Gastrocnemius medialis (tissue), 4 donors: ENCODE measurements around the gene KRT13.
A peak's percentile ranks its signal among the peaks of the same experiment; 100 is the strongest.

ENCODE experiments used
- POLR2A ChIP-seq, 2 donors: fragments of 450-650 bp; IDR thresholded peaks; one replicate each; pipeline ENCODE4 v1.6.1; 2017; ENCODE audit warnings: antibody characterized with exemption in 2 of 2, mild to moderate bottlenecking in 2 of 2, moderate library complexity in 2 of 2
- TF ChIP-seq, protein P1 (sequence below), 5 experiments: fragments of 450-650 bp in 3 of 5; fragments of 200-600 bp in 2 of 5; sonication (generic) in 2 of 5; IDR thresholded peaks in 4 of 5; conservative IDR thresholded peaks in 1 of 5; 1 replicate in 4 of 5; 2 replicates in 1 of 5; pipeline ENCODE4 v1.5.1; 2016 to 2019; ENCODE audit warnings: antibody characterized with exemption in 5 of 5, mild to moderate bottlenecking in 3 of 5, moderate library complexity in 3 of 5

DNA sequence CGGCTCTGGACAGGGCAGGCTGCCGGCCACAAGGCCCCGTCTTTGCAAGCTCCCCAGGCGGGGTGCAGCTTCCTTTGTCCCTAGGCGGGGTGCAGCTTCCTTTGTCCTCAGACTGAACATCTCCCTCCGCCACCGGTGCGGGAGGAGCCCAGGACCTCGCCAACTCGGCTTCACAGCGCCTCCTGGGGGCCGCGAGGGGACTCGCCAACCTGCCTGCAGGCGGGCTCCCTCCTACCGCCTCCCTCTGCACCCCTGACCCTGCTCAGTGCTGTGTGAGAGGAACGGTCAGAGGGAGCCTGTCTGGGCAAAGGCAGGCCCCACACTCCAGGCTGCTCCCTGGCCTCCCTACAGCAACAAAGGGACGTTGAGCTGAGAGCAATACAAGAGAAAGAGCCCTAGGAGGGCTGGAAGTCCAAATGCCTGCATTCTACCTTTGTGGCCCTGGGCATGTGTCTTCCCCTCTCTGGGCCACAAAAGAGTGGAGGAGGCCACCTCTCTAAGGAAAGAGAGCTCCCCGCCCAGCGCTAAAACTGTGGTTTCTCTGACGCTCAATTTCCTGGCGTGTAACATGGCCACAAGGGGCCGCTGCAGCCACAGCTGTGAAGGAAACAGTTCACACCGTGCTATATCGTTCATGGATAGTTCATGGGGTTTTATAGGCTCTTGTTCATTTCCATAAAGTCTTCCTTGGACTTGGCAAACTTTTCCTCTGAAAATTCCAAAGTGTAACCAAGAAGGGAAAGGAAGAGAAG lies 43.6 kb upstream of the KRT13 start:
- TF ChIP-seq, protein P1, sequence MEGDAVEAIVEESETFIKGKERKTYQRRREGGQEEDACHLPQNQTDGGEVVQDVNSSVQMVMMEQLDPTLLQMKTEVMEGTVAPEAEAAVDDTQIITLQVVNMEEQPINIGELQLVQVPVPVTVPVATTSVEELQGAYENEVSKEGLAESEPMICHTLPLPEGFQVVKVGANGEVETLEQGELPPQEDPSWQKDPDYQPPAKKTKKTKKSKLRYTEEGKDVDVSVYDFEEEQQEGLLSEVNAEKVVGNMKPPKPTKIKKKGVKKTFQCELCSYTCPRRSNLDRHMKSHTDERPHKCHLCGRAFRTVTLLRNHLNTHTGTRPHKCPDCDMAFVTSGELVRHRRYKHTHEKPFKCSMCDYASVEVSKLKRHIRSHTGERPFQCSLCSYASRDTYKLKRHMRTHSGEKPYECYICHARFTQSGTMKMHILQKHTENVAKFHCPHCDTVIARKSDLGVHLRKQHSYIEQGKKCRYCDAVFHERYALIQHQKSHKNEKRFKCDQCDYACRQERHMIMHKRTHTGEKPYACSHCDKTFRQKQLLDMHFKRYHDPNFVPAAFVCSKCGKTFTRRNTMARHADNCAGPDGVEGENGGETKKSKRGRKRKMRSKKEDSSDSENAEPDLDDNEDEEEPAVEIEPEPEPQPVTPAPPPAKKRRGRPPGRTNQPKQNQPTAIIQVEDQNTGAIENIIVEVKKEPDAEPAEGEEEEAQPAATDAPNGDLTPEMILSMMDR (IDR thresholded peaks at IDR 0.05 in 4 of 5, conservative IDR thresholded peaks at IDR 0.05 in 1 of 5) = peak; percentile 64 to 88 (median 80)
- no peak for TF ChIP-seq POLR2A (IDR thresholded peaks at IDR 0.05)
